Measurements from ENCODE around the gene IL31.
"Not testable (repeated sequence)": the region's sequence is repeated elsewhere in the genome, so short reads cannot be mapped to it uniquely, and the experiment has no call there.

The IL31 gene

DNA sequence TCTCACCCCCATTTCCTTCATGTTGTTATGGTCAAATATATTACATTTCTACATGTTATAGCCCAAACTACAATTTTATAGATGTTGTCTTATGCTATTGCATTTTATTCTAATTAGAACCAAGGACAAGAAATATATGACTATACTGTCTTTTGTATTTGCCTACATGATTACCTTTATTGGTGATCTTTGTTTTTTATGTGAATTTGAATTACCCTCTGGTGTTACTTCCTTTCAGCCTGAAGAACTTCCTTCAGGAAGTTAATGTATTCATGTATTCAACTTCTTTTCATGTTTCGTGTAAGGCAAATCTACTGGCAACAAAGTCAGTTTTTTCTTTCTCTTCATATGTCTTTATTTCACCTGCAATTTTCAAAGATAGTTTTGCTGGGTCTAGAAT, 20.8 kb upstream of the IL31 start:
- in situ Hi-C loops (cut with MboI; ENCODE audit: low sequenced_read_pairs), result no loop called here

DNA sequence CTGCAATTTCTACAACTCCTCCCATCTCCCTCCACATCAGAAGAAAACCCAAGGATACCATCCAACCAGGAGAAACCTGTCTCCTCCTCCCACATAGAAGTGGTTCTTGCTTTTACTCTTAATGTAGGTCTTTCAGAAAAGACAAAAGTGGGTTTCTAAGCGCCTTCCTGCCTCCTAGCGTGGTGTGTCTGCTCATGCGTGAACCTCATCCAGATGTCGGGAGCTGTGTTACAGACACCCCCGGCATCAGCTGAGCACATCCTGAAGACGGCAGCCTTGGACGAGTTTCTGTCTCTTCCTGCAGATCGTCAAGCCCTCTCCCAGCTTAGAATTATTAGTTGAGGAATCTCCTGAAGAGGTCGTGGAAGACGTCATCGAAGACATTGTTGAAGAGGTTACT, 18.4 kb upstream of the IL31 start:
- in situ Hi-C loops (cut with MboI; ENCODE audit: low sequenced_read_pairs), result no loop called here

DNA sequence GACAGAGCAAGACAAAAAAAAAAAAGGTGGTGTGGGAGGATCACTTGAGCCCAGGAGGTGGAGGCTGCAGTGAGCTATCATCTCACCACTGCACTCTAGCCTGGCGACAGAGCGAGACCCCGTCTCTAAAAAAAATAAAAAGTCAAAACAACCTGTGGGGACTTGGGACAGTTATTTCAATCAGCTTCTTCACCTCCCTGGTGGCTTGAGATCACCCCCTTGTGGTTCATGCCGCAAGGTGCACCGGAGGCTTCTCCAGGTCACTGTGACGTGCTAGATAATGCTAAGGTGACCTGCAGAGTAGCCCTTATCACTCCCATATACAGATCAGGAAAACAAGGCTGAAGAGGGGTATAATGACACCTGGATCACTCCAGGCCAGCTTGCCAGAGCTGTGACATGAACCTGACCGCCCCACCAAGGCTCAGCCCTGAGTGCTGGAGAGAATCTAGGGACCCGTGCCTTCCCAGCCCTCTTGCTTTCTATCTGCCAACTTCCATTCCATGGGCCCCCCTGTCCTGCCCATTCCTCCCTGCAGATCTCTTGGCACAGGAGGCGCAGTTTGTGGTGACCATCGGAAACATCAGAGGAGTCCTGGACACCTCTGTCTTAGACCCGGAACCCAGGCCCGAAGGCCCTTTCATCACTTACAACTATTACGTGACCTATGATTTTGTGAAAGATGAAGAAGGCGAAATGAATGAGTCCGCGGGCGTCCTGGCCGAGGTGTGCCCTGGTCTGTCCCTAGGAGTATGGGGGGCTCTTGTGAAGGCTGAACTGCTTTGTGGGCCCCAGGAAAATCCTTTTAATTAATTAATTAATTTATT, 17.0 kb upstream of the IL31 start:
- in situ Hi-C loops (cut with MboI; ENCODE audit: low sequenced_read_pairs), result no loop called here

DNA sequence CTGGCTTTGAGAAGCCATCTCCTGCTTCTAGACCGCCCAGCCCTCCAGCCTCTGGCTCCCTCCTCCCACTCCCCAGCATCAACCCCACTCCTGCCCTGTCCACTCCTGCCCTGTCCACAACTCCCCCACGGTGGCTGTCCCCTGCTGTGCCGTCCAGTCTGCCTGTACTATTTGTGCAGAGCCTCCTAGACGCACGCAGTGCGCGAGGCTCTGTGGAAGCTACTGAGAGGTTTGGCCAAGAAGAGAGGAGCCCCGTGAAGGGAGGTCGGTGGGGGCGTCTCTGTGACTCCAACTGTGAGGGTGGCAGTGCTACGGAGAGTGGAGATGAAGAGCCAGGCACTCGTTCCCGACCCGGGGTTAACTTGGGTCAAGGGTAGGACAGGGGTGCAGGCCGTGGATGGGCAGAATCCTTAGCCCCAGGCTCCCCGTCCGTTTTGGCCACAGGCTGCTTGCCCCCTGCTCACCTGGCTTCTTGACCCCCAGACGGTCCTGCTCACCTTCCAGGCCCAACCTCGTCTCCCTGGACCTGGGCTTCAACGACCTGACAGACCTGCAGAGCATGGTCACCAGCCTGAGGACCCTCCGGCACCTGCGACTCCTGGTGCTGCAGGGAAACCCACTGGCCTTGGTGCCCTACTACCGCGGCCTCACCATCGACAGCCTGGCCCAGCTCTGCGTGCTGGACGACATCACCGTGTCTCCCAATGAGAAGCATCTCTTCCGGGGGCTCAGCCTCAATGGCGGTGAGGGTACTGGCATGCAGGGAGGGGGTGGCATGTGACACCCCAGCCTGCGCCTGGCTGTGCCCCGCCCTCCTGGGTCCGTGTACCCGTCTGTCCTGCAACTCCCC, 15.8 kb upstream of the IL31 start:
- in situ Hi-C loops (cut with MboI; ENCODE audit: low sequenced_read_pairs), result no loop called here

DNA sequence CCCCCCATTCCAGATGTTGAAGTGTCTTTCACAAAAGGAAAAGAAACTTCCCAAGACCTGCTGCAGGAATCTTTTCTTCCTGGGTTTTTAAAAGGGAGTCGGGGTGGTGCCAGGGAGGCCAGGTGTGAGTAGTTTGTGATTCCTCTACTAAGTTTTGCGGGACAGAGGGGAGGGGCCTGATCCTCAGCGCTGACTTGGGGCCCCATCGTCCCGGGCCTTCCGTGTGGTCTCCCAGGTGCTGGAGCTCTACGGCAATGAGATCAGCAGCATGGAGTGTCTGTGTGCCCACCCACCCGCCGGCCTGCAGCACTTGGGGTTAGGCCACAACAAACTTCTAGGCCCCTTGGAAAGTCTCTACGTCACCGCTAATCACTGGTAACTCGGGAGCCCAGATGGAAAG, 13.4 kb upstream of the IL31 start:
- in situ Hi-C loops (cut with MboI; ENCODE audit: low sequenced_read_pairs), result no loop called here

DNA sequence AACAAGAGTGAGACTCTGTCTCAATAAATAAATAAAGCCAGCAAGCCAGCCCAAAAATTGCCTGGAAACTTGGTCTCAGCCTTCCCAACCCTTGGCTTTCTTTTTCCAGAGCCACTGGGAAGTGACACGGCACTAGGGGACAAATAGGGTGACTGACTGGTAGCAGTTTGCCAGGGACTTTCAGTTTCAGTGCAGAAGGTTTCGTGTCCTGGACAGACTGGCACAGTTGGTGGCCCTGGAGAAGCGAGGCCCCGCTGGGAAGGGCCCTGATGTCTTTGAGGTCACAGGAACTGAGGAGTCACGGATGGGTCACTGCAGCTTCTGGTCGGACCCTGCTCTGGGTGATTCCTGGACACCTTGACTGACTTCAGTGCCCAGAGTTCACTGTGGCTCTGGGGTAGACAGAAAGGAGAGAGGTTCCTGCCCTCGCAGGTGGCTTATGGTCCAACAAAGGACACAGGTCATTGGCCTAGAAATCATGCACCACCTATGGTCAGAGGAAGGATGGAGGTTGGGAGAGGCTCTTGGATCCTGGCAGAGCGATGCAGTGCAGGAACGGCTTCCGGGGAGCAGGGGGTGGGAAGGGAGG, 11.6 kb upstream of the IL31 start:
- in situ Hi-C loops (cut with MboI; ENCODE audit: low sequenced_read_pairs), result no loop called here

DNA sequence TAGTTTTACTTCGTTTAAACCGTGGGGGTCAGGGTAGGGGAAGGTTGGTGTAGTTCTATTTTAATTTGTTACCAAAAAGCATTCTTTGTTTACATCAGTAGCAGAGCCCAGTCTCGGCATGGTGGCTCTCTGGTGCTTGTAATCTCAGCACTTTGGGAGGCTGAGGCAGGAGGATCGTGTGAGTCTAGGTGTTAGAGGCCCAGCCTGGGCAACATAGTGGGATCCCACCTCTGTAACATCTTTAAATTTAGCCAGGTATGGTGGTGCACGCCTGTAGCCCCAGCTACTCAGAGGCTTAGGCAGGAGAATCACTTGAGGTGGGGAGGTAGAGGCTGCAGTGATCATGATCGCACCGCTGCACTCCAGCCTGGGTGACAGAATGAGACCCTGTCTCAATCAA, 11.1 kb upstream of the IL31 start:
- in situ Hi-C loops (cut with MboI; ENCODE audit: low sequenced_read_pairs), result no loop called here

DNA sequence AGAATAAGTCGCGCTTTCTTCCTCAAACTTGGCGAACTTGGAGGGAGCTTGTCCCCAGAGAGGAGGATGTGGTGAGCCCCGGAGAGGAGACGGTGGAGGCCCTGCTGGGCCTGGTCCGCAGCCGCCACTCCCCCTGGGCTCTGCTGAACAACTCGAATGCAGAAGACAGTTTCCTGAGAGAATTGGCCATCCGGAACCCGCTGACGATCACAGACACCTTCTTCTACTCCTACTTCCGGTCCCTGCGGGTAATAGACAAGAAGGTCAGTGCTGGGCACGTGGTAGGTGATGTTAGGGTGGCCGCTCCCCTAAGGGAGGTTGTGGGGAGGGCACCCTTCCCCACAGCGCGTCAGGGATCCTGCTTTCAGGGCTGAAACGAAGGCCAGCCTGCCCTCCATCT, 10.5 kb upstream of the IL31 start:
- in situ Hi-C loops (cut with MboI; ENCODE audit: low sequenced_read_pairs), result no loop called here

DNA sequence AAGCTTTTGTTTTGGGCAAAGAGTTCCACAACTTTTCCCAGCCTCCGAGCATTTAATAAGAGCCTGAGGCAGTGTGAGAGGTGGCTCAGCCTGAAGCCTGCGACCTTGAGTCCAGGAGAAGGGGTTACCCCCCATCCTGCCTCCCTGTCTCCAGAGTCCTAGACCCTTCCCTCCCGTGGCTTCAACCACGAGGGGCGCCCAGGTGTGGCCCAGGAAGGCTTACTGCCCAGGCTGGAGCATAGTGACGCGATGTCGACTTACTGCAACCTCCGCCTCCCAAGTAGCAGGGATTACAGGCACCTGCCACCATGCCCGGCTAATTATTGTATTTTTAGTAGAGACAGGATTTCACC, 9.5 kb upstream of the IL31 start:
- in situ Hi-C loops (cut with MboI; ENCODE audit: low sequenced_read_pairs), result no loop called here

DNA sequence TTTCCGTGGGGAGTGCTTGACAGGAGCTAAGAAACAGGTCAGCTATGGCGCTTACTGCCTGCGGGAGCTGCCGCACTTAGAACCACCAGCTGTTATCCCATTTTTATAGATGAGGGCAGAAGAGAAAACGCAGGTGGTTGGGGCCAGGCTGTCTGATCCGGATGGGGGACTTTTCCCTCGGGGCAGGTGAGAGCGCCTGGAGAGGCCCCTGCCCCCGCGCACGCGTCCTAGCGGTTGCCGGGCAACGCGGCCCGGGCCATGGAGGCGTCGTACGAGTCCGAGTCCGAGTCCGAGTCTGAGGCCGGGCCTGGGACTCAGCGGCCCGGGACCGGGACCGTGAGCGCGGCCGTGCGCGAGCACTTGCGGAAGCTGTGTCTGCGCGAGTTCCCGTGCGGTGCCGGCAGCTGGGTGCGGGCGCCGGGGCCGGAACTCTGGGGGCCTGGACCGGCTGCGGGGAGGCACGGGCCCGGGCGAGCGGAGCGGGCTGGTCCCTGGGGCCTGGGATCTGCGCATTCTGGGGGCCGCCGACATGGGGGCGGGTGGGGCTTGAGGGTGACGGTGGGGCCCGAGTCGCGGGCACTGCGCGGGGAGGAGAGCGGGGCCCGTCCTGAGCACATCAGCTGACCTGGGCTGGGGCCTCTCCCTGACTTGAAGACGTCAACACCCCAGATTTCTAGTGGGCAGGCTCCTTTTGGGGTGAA, 9.0 kb upstream of the IL31 start, which contains the start of gene LRRC43:
Gene LRRC43 (plus strand): TSS at position 237 of the 701 bp plus-strand sequence. CDS start 22 bp downstream, at position 259.
- in situ Hi-C loops (cut with MboI; ENCODE audit: low sequenced_read_pairs), result no loop called here

DNA sequence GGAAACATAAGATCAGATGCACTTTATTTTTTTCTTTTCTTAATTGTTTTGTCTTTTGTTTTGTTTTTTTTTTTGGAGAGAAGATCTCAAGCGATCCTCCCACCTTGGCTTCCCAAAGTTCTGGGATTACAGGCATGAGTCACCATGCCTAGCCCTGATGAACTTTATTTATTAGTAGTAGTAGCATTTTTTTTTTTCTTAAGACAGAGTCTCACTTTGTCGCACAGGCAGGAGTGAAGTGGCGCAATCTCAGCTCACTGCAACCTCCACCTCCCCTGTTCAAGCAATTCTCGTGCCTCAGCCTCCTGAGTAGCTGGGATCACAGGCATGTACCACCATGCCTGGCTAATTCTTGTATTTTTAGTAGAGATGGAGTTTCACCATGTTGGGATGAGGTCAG, 2.5 kb upstream of the IL31 start:
- in situ Hi-C loops (cut with MboI; ENCODE audit: low sequenced_read_pairs), result not testable (repeated sequence)

DNA sequence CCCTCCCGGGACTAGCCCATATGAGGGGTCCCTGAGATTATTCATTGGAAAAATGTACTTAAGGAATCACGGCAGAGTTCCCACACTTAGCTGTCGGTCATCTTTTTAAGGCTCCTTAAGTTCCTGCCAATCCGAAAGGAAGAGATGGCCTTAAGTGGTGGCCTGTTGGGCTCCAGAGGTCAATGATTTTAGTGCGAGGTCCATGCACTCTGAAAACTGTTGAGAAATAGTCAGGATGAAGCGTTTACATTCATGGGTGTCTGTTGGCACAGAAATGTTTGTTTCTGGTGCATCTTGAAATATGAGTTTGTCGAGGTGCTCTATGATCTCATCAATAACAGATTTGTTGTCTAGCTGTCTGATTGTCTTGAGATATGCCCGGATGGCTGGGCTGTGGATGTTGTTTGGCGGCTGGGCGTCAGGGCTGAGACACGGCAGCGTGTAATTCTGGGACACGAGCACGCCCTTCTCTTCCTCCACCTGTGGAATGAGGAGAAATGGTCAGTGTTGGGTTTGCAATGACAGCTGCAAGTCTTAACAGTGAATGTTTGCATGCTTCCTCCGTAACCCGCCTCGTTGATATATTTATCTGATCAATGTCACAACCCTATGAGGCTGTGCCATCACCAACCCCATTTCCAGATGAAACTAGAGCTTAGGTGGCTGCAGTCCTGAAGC, 1.6 kb downstream of the IL31 start:
- in situ Hi-C loops (cut with MboI; ENCODE audit: low sequenced_read_pairs), result no loop called here

DNA sequence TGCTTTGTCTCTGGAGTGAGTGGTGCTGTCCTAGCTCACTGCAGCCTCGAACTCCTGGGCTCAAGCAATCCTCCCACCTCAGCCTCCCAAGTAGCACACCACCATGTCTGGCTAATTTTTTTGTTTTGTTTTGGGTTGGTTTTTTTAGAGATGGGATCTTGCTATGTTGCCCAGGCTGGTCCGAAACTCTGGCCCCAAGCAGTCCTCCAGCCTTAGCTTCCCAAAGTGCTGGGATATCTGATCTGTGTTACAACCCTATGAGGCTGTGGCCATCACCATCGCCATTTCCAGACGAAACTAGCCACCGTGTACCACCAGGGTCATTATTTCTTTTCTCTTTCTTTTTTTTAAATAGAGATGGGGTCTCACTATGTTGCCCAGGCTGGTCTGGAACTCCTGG, 2.6 kb downstream of the IL31 start:
- in situ Hi-C loops (cut with MboI; ENCODE audit: low sequenced_read_pairs), result no loop called here

DNA sequence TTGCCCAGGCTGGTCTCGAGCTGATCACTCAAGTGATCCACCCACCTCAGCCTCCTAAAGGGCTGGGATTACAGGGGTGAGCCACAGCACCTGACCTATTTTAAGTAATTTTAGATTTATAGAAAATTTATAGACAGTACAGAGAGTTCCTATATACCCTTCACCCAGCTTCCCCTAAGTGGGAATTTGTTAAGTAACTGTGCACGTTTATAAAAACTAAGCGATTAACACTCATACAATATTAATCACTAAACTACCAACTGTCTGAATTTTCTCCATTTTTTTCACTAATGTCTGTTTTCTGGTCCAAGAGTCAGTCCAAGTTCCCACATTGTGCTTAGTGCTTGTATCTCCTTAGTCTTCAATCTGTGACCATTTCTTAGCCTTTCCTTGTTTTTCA, 5.5 kb downstream of the IL31 start:
- in situ Hi-C loops (cut with MboI; ENCODE audit: low sequenced_read_pairs), result no loop called here

DNA sequence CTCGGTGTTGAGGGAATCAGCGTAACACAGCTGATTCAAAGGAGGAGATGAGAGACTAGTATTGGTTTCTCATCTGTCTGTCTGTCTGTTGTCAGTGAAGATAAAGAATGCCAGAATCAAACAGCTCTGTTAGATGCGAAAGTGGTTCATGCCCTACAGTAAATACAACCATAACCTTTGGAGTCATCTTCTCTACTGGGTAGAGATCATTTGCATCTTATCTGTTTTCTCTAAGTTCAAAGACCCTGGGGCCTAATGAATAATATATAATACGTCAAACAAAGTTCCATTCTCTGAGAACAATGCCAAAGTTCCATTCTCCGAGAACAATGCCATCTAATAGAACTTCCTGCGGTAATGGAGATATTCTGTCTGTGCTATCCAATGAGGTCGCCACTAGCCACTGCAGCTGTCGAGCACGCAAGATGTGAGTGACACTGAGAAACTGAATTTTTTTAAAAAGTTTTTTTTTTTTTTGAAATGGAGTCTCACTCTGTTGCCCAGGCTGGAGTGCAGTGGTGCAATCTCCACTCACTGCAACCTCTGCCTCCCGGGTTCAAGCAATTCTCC, 6.6 kb downstream of the IL31 start:
- in situ Hi-C loops (cut with MboI; ENCODE audit: low sequenced_read_pairs), result no loop called here

DNA sequence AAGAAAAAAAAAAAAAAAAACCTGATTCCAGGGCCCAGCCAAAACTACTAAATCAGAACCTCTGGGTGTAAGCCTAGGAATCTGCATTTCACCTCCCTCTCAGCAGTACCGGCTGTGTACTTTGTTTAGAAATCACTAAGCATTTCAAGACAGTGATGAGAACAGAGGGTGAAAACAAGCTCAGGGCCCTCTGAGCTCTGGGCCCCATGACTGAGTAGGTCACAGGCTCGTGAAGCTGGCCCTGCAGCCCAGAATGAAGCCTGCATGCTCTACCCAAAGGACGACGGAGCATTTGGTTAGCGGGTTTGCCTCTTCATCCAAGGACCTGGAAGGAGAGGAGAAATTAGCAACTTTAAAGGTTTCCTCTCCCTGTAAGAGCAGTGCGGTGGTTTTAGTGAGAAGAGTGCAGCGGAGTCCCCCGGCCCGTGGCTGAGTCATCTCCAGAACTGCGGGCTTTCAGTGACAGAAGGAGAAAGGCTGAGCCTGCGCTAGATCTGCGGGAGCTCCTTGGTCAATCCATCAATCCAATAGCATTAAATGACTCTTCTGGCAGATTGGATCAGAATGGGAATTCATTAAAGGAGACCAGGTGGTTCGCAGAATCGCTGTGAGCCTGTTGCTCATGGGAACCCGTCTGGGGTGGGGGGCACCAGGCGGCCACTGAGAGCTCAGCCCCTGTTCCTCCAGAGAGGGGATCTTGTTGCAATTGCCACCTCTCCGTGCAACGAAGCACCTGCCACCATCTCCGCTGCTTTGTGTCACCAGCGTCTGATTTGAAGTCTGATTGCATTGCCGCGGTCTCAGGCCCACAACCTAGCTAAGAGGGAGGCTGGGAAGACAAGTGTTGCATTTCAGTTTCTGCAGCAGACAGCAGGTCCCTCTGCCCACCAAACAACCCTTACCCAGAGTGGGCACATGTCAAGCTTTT, 7.3 kb downstream of the IL31 start:
- in situ Hi-C loops (cut with MboI; ENCODE audit: low sequenced_read_pairs), result no loop called here

DNA sequence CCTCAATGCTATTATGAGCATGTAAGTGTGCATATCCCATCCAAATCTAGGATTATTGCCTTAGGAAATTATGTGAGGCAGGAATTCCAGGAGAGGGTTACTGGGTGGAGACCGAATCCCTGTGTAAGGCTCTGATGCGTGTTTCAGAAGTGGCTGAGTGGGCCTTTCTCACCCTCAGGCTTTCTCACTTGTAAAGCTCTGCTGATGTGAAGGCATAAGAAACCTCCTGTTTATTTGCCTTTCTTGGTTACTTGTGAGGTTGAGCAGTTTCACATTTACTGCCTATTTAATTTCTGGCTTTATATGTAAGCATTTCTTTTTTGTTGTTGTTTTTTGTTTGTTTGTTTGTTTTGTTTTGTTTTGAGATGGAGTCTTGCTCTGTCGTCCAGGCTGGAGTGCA, 11.0 kb downstream of the IL31 start:
- in situ Hi-C loops (cut with MboI; ENCODE audit: low sequenced_read_pairs), result no loop called here

DNA sequence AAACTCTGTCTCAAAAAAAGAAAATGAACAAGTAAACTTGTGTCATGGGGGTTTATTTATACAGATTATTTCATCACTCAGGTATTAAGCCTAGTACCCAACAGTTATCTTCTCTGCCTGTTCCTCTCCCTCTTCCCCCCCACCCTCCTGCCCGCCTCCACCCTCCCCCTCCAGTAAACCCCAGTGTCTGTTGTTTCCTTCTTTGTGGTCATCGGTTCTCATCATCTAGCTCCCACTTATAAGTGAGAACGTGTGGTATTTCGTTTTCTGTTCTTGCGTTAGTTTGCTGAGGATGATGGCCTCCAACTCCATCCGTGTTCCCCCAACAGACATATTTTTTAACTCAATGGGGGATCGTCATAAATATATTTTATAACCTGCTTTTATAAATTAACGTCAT, 12.3 kb downstream of the IL31 start:
- in situ Hi-C loops (cut with MboI; ENCODE audit: low sequenced_read_pairs), result no loop called here

DNA sequence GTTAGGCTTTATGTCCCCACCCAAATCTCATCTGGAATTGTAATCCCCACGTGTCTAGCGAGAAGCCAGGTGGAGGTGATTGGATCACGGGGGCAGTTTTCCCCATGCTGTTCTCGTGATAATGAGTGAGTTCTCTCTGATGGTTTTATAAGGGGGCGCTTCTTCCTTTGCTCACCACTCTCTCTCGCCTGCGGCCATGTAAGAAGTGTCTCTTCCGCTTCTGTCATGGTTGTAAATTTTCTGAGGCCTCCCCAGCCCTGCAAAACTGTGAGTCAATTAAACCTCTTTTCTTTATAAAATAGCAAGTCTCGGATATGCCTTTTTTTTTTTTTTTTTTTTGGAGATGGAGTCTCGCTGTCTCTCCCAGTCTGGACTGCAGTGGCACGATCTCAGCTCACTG, 13.3 kb downstream of the IL31 start:
- in situ Hi-C loops (cut with MboI; ENCODE audit: low sequenced_read_pairs), result no loop called here

All from HL-60/S4 treated with retinoic acid at 250 ng/mL for 4 days and 3 days (cell line).